WTC11 (cell line): ENCODE data around the gene FBF1. TPM values are rescaled to one million over a fixed set of nuclear protein-coding genes. Genes with fewer than 3 reads are reported as not detected.

Source experiments
- ATAC-seq: fragments of 200-7000 bp; cut with Tn5 transposase; 2 replicates; pipeline ENCODE4 v1.10.0; 2021; ENCODE audit warnings: mild to moderate bottlenecking, moderate library complexity
- CTCF ChIA-PET: fragments of 300-600 bp; sonication (Branson Sonifier 250); formaldehyde crosslinking; loops from one replicate; lab custom pipeline; 2021; ENCODE audit warnings: antibody characterized with exemption; lab: Charles Lee
- POLR2A ChIA-PET: fragments of 350-600 bp; sonication (Branson Sonifier 250); formaldehyde crosslinking; loops from one replicate; lab custom pipeline; 2021; ENCODE audit warnings: antibody characterized with exemption; lab: Charles Lee
- DNase-seq: peaks from one replicate; pipeline ENCODE4 v3.0.0; 2021; ENCODE audit warnings: low spot score
- H3K27ac Mint-ChIP-seq: 2 replicates; pipeline ENCODE4 v1.8.0; 2021; ENCODE audit warnings: mixed read lengths
- H3K27me3 Mint-ChIP-seq: 2 replicates; pipeline ENCODE4 v1.8.0; 2021; ENCODE audit warnings: low read depth, mild to moderate bottlenecking, moderate library complexity, mixed read lengths
- H3K36me3 Mint-ChIP-seq: 2 replicates; pipeline ENCODE4 v1.8.0; 2021; ENCODE audit warnings: mixed read lengths
- H3K4me1 Mint-ChIP-seq: 2 replicates; pipeline ENCODE4 v1.8.0; 2022; ENCODE audit warnings: mixed read lengths
- H3K4me3 Mint-ChIP-seq: 2 replicates; pipeline ENCODE4 v1.8.0; 2021; ENCODE audit warnings: mild to moderate bottlenecking, moderate library complexity, mixed read lengths
- H3K9me3 Mint-ChIP-seq: 2 replicates; pipeline ENCODE4 v1.8.0; 2021; ENCODE audit warnings: mixed read lengths
- ARID4B ChIP-seq: sonication (generic); formaldehyde crosslinking; IDR thresholded peaks from 2 replicates; pipeline ENCODE4 v1.8.0; 2023; ENCODE audit warnings: missing genetic modification reagents, mild to moderate bottlenecking, borderline replicate concordance
- ATF1 ChIP-seq: sonication (generic); formaldehyde crosslinking; IDR thresholded peaks from 2 replicates; pipeline ENCODE4 v1.8.1; 2023; ENCODE audit warnings: mild to moderate bottlenecking, moderate library complexity, missing genetic modification reagents
- CREM ChIP-seq: sonication (generic); formaldehyde crosslinking; IDR thresholded peaks from 2 replicates; pipeline ENCODE4 v1.8.1; 2022; ENCODE audit warnings: mild to moderate bottlenecking, missing genetic modification reagents, moderate library complexity
- CTCF ChIP-seq: fragments of 200-600 bp; IDR thresholded peaks from 2 replicates; pipeline ENCODE4 v1.8.0; 2022; ENCODE audit warnings: antibody characterized with exemption
- ELF4 ChIP-seq: sonication (generic); formaldehyde crosslinking; IDR thresholded peaks from 2 replicates; pipeline ENCODE4 v1.8.1; 2022; ENCODE audit warnings: low read depth, mild to moderate bottlenecking, moderate library complexity, missing genetic modification reagents
- ETV6 ChIP-seq: sonication (generic); formaldehyde crosslinking; IDR thresholded peaks from 2 replicates; pipeline ENCODE4 v1.8.1; 2022; ENCODE audit warnings: mild to moderate bottlenecking, missing genetic modification reagents
- FOXK1 ChIP-seq: sonication (generic); formaldehyde crosslinking; IDR thresholded peaks from 2 replicates; pipeline ENCODE4 v1.8.0; 2022; ENCODE audit warnings: mild to moderate bottlenecking, moderate library complexity, missing genetic modification reagents
- IRF1 ChIP-seq: sonication (generic); formaldehyde crosslinking; IDR thresholded peaks from 2 replicates; pipeline ENCODE4 v1.8.0; 2023; ENCODE audit warnings: missing genetic modification reagents
- JUN ChIP-seq: sonication (generic); formaldehyde crosslinking; IDR thresholded peaks from 2 replicates; pipeline ENCODE4 v1.8.0; 2023; ENCODE audit warnings: mild to moderate bottlenecking, missing genetic modification reagents
- MLX ChIP-seq: sonication (generic); formaldehyde crosslinking; IDR thresholded peaks from 2 replicates; pipeline ENCODE4 v1.8.1; 2023; ENCODE audit warnings: mild to moderate bottlenecking, missing genetic modification reagents, moderate library complexity
- MXD4 ChIP-seq: fragments of 250-450 bp; sonication (Bioruptor Pico); IDR thresholded peaks from 2 replicates; pipeline ENCODE4 v1.8.0; 2021; ENCODE audit warnings: mild to moderate bottlenecking, moderate library complexity, borderline replicate concordance
- PRDM15 ChIP-seq: sonication (generic); formaldehyde crosslinking; IDR thresholded peaks from 2 replicates; pipeline ENCODE4 v1.8.0; 2022; ENCODE audit warnings: missing genetic modification reagents
- TEAD1 ChIP-seq: sonication (generic); formaldehyde crosslinking; IDR thresholded peaks from 2 replicates; pipeline ENCODE4 v1.8.0; 2022; ENCODE audit warnings: mild to moderate bottlenecking, missing genetic modification reagents
- TEAD4 ChIP-seq: sonication (generic); formaldehyde crosslinking; IDR thresholded peaks from 2 replicates; pipeline ENCODE4 v1.8.0; 2022; ENCODE audit warnings: mild to moderate bottlenecking, missing genetic modification reagents
- USF1 ChIP-seq: sonication (generic); formaldehyde crosslinking; IDR thresholded peaks from 2 replicates; pipeline ENCODE4 v1.8.0; 2022; ENCODE audit warnings: mild to moderate bottlenecking, missing genetic modification reagents
- ZMAT4 ChIP-seq: fragments of 250-450 bp; sonication (Bioruptor Pico); IDR thresholded peaks from 2 replicates; pipeline ENCODE4 v1.9.0; 2021; ENCODE audit warnings: mild to moderate bottlenecking
- ZNF232 ChIP-seq: sonication (generic); formaldehyde crosslinking; IDR thresholded peaks from 2 replicates; pipeline ENCODE4 v1.8.0; 2022; ENCODE audit warnings: mild to moderate bottlenecking, missing genetic modification reagents
- ZNF281 ChIP-seq: sonication (generic); formaldehyde crosslinking; IDR thresholded peaks from 2 replicates; pipeline ENCODE4 v1.8.0; 2023; ENCODE audit warnings: mild to moderate bottlenecking, missing genetic modification reagents
- ZNF396 ChIP-seq: fragments of 250-450 bp; sonication (Bioruptor Pico); IDR thresholded peaks from 2 replicates; pipeline ENCODE4 v1.8.0; 2021; ENCODE audit warnings: mild to moderate bottlenecking, moderate library complexity, borderline replicate concordance
- total RNA-seq: library from RNA; stranded (reverse); gene quantifications from 3 replicates; pipeline ENCODE4 v1.2.3, GENCODE V29; 2021

The FBF1 gene
- total RNA-seq, 1 experiment from 2014 or later, result 19.8 TPM

GRCh38 chr17:75925912-75926311, 14.9 kb downstream of the FBF1 start:
- ChIA-PET POLR2A (no interaction called here), CTCF (interaction anchor here (0.9 to 4.3 kb wide), 5 partner anchors 8 to 99 kb away, joined by 3 to 42 read pairs (median 4); partner anchors contain the start of genes CDK3 and MRPL38)
- H3K9me3 Mint-ChIP-seq, result no peaks in the 10 kb centered on the region
- no peaks in the 10 kb centered on the region; the same call in 1 of the 2 replicates for H3K36me3 Mint-ChIP-seq
- TF ChIP-seq ARID4B (no peak), FOXK1 (CRISPR knock-in tag) (no peak), CREM (no peak), ZNF281 (no peak), MXD4 (CRISPR knock-in tag) (no peak), ATF1 (CRISPR knock-in tag) (no peak), TEAD4 (no peak), ZMAT4 (CRISPR knock-in tag) (no peak)
- H3K4me3 Mint-ChIP-seq, result no peak overlapping the region
- H3K27ac Mint-ChIP-seq, result no peak overlapping the region
- no peaks in the 10 kb centered on the region for H3K27me3 Mint-ChIP-seq
- ATAC-seq (no peak), DNase-seq (no peak)
- H3K4me1 Mint-ChIP-seq, result no peaks in the 10 kb centered on the region

- ChIA-PET CTCF (interaction anchor here (0.9 to 4.3 kb wide), 5 partner anchors 9 to 98 kb away, joined by 3 to 42 read pairs (median 4); partner anchors contain the start of genes CDK3 and MRPL38), POLR2A (no interaction called here)
- no peaks in the 10 kb centered on the region for H3K9me3 Mint-ChIP-seq
- H3K27me3 Mint-ChIP-seq, result no peaks in the 10 kb centered on the region
- no peak for DNase-seq
- H3K4me1 Mint-ChIP-seq, result no peaks in the 10 kb centered on the region
- no peak overlapping the region for H3K27ac Mint-ChIP-seq
- H3K4me3 Mint-ChIP-seq, result no peak overlapping the region
- no peak for ATAC-seq
- no peaks in the 10 kb centered on the region; the same call in 1 of the 2 replicates for H3K36me3 Mint-ChIP-seq
- TF ChIP-seq TEAD1 (CRISPR knock-in tag) (no peak), IRF1 (CRISPR knock-in tag) (no peak), ZNF232 (CRISPR knock-in tag) (no peak), ZNF396 (CRISPR knock-in tag) (no peak), USF1 (CRISPR knock-in tag) (no peak), PRDM15 (no peak), JUN (CRISPR knock-in tag) (no peak), ETV6 (no peak), MLX (no peak), CTCF (no peak), ZMAT4 (CRISPR knock-in tag) (no peak), ELF4 (CRISPR knock-in tag) (no peak)
Observed at GRCh38 chr17:75925103-75925502, 15.7 kb downstream of the FBF1 start.
